GM19351 (cell line): ENCODE data around the gene RPUSD1.
A peak's percentile ranks its signal among the peaks of the same experiment; 100 is the strongest.
"Not testable (repeated sequence)": the region's sequence is repeated elsewhere in the genome, so short reads cannot be mapped to it uniquely, and the experiment has no call there.

ENCODE experiments used
- ATAC-seq: cut with Tn5 transposase; IDR thresholded peaks from one replicate; pipeline ENCODE4 v1.9.1; 2021; ENCODE audit warnings: mild to moderate bottlenecking, moderate library complexity; ENCODE audit not compliant: unreplicated experiment

The RPUSD1 gene

DNA sequence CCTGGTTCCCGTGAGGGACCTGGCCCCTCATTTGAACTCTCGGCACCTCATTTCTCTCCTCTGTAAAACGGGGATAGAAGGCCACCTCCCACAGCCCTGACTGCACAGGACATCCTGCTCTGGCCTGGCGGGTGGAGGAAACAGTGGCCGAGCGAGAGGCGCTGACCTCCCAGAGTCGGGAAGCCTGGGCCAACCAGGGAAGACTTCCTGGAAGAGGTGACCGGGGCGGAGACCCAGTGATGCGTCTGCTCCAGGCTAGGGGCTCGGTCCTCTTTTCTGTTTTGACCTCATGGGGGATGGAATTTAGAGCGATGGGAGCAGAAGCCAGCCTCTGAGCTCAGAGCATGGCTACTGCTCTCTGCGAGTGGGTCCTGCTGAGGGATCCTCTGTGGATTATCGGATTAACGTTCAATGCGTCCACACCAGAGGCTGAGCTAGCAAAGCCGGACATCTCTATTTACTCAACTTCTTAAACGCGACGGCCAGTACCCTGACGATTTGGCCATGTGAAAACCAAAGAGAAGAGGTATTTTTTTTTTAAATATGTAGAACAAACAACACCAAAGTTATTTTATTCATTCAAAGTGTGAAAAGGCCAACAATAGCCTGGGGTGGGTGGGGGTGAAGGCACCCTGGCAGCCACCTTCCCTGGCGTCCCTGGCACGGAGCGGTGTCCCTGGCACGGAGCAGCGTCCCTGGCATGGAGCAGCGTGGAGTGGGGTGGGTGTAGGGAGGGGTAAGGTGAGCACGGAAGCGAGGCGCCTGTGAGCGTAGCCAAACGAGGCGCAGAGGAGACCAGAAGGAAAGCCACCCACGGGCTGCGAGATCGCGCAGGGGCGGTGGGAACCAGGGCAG, 36.8 kb downstream of the RPUSD1 start:
- no peak for ATAC-seq

- no peak for ATAC-seq
Measured at GRCh38 chr16:750485-750884, 37.7 kb downstream of the RPUSD1 start.

GRCh38 chr16:749010-749409, 39.2 kb downstream of the RPUSD1 start:
- ATAC-seq, result no peak

- ATAC-seq, result no peak
Measured at GRCh38 chr16:747978-748746, 40.0 kb downstream of the RPUSD1 start.

GRCh38 chr16:746637-747036, 41.5 kb downstream of the RPUSD1 start:
- ATAC-seq, result no peak

DNA sequence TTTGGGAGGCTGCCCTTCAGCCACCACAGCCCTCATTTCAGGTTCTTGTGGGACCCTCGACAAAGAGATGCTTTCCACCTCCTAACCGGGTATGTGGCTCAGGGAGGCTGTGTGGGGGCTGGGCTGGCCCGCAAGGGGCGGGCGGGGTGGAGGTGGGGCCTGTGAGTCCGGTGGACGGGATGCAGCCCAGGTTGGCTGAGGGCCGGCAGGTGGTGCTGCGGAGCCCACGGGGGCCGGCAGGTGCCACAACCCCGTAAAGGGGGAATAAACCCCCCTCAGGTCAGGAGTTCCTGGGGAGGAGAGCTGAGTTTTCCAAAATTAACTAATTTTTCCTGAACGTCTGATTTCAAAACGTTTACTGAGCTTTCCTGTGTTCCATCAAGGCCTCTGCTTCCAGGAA, 42.4 kb downstream of the RPUSD1 start:
- no peak for ATAC-seq

DNA sequence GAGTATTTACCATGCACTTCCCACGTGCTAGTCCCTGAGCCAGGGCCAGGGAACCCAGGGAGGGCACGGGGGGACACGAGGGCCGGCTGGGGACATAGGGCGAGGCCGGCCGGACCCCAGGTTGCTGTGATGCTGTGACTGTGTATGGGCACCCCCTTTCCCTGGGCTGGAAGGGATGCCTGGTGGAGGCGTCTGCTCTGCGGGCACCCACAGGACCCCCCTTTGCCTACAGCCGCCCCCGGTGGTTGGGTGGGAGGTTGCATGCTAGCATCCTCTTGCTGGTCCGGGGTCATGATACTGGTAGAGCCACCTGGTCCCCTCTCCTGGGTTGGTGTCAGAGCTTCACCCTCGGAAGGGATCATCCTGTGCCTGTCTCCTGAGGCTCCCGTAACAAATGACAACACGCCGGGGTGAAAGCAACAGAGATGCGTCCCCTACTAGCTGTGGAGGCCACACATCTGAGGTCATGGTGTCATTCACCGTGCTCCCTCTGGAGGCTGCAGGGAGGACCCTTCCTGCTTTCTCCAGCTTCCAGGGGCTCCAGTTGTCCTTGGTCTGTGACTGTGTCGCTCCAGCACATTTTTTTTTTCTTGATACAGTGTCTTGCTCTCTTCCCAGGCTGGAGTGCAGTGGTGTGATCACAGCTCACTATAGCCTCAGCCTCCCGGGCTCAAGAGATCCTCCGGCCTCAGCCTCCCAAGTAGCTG, 44.2 kb downstream of the RPUSD1 start:
- no peak for ATAC-seq

DNA sequence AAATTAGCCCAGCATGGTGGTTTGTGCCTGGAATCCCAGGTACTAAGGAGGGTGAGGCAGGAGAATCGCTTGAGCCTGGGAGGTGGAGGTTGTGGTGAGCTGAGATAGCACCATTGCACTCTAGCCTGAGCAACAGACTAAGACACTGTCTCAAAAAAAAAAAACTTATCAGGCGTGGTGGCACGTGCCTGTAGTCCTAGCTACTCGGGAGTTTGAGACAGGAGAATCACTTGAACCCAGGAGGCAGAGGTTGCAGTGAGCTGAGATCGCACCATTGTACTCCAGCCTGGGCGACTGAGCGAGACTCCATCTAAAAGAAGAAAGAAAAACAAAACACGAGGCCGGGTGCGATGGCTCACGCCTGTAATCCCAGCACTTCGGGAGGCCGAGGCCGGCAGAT, 45.3 kb downstream of the RPUSD1 start:
- not testable (repeated sequence) for ATAC-seq

DNA sequence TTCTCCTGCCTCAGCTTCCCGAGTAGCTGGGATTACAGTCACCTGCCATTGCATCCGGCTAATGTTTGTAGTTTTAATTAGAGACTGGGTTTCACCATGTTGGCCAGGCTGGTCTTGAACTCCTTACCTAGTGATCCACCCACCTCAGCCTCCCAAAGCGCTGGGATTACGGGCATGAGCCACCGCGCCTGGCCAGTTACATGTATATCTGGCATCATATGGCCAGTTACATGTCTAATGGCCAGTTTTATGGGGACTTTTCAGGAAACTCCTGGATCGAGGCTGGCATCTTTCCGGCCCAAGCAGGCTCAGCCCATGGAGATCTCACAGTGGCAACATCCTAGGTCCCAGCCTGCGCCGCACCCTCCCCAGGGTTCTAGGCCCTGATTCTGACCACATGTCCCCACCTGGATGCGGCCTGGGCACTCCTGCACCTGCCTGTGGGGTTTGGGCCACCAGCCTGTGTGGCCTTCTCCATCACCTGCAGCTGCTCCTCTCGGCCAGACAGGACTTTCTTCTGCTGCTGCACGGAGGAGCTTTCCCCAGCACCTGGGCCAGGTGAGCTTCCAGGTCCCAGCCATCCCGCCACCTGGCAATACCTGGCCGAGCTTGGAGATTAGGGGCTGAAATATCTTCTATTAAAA, 46.1 kb downstream of the RPUSD1 start:
- no peak for ATAC-seq

DNA sequence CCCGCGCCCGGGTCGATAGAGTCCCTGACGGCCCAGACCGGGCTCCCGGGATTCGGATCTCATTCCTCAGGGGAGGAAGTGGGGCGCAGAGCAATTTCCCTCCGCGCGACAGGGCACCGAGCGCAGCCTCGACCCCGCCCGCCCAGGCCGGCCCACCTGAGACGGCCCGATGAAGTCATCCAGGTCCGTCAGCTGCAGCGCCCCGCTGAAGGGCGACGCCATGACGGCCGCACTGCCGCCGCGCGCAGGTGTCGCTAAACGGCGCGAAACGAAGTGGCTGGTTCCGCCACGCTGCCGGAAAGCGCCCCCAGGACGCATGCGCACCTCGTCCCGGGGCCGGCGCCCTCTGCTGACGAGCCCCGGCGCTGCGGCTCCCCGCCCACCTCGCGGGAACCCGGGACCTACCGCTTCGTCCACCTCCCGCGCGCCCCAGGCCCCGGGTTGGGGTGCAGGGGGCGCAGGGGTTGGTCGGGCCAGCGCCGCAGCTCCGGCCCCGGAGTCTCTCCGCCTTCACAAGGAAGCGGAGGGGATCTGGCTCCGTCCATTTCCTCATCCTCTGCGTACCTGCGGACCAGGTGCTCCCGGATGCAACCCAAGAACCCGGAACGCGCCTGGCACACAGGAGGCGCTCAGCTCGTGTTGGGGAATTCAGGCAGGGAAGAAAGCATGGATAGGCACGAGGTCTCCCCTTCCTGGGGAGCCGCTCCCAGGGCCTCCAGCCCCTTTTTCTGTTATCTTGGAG, 47.2 kb downstream of the RPUSD1 start, which contains the start of gene CIAO3:
Gene CIAO3, minus strand, starts transcription at position 234 of the 742 bp plus-strand sequence. Its CDS starts 12 bp downstream, at position 222.
- ATAC-seq, result peak; percentile 55

- ATAC-seq, result peak; percentile 6
Measured at GRCh38 chr16:740459-740763, 47.8 kb downstream of the RPUSD1 start.

DNA sequence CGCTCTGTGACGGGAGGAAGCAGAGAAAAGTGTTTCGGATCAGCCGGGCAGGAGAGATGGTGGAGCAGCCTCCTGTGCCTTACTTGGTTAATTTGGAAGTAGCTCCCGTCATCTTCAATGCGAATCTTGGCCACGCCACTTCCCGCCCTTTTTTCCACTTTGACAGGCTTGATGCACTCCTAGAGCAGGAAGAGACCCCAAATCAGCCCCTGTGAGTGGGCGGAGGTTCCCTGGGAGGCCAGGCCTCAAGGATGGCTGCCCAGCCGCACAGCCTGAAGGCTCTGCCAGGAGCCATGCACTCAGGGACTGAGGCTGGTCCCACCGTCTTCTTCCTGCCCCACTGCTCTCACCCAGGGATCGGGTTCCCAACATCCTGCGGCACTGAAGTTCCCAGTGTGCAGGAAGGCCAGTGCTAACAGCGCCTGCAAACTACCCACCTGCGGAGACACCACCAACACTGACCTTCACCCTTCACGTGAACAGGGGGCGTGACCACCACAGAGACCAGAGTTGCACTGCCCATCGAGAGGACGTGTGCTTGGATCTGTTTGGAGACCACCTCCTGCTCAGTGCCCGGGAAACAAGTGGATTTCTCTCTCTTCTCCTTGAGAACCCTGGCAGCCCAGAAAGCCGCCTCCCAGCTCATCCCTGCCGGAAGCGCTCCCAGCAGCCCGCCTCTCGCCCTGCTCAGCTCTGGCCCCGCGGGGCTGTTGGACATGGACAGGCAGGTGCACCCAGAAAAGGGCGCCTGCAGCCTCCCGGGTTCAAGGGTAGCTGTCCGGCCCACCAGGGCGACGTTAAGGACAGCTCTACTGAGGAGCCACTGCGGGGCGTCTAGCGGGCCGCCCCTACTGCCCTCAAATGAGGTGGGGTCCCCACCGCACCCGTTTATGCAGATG, 48.4 kb downstream of the RPUSD1 start:
- ATAC-seq, result no peak

- ATAC-seq, result no peak
Measured at GRCh38 chr16:736936-737481, 51.2 kb downstream of the RPUSD1 start.

- ATAC-seq, result peak; percentile 49
Measured at GRCh38 chr16:735982-736453, 52.2 kb downstream of the RPUSD1 start.

DNA sequence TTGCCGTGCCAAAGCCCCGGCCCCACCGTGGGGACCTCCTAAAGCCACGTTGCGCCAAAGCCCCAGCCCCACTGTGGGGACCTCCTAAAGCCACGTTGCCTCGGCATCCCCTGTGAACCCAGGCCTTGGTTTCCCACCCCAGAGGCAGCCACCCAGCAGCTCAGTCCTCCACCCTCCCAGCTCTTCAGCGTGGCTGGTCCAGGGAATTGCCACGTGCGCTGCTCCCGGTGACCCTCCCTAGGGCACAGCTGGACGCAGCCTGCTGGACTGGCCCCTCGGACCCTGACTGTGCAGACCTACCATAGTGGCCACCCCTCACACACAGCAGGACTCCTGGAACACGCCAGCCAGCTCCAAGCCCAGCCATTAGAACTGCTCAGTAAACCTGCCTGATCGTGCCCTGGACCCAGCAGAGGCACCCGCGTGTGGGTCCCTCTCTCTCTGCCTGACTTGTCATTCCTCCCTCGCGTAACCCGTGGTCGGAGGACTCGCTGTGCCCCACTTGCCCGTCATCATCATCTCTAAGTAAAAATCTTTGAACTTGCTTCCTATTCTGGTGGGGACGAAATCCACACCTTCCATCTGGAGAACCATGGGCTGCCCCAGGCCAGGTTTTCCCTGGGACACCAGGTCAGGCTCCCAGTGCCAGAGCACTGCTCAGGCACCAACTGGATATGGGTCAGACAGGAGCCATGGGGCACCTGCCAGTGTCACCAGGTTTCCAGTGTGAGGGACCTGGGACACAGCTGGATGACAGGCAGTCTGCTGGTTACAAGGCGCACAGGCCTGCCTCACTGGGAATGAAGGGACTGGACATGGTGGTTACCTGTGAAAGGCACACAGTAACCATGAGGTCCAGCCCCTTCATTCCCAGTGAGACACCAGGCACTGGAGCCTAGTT, 53.0 kb downstream of the RPUSD1 start:
- no peak for ATAC-seq
